ENCODE data around the gene CD40.

CD40 gene

GRCh38 chr20:46175127-46175494 lies 57.0 kb downstream of the CD40 start:
- DNase-seq, result no peak

DNA sequence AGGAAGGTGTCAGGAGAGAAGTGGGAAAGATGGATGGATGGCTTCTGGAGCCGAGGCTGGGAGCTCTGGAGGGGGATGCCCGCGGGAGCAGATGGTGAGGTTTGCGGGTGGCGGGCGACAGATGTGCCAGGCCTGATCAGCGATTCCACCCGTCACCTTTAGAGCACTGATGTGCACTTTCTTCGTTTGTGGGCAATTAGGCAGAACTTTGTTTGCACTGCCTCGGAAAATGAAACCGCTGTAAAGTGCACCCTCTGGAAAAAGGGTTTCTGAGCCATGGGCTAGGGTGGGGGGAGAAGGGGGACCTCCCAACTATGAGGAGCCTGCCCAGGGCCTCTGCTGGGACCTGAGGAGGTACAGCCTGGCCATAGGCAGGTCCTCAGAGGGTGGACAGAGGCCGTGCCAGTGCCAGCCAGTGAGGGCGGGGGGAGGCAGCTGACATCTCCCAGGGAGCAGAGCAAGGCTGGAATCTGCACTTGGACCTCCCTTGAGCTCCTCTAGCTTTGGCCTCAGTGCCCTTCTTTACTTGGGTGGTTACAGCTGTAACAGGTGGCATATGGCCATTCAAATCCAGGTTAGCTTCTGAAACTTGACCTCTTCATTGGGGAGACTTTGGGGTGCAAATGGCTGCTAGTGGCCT lies 58.7 kb downstream of the CD40 start:
- DNase-seq, result no peak

GRCh38 chr20:46177768-46178167 lies 59.7 kb downstream of the CD40 start:
- no peak for DNase-seq

- no peak for DNase-seq
These were observed 60.8 kb downstream of the CD40 start for GRCh38 chr20:46178891-46179290.

Measured in fibroblast of skin of right biceps (primary cell).